Measurements from ENCODE around the gene SPINDOC.
"Not testable (repeated sequence)": the region's sequence is repeated elsewhere in the genome, so short reads cannot be mapped to it uniquely, and the experiment has no call there.

SPINDOC gene

GRCh38 chr11:63791495-63792167 lies 21.6 kb upstream of the SPINDOC start:
- no peak for DNase-seq

- DNase-seq: no peak
Measured at GRCh38 chr11:63793161-63793560, 20.1 kb upstream of the SPINDOC start.

GRCh38 chr11:63795066-63795465 lies 18.2 kb upstream of the SPINDOC start:
- no peak for DNase-seq

GRCh38 chr11:63800921-63801320 lies 12.3 kb upstream of the SPINDOC start:
- DNase-seq: no peak

GRCh38 chr11:63802637-63803414 lies 10.4 kb upstream of the SPINDOC start:
- DNase-seq: no peak

- no peak for DNase-seq
Measured at GRCh38 chr11:63804259-63804658, 9.0 kb upstream of the SPINDOC start.

GRCh38 chr11:63805844-63806415 lies 7.3 kb upstream of the SPINDOC start:
- DNase-seq: no peak

GRCh38 chr11:63810383-63810782 lies 2.9 kb upstream of the SPINDOC start:
- DNase-seq: not testable (repeated sequence)

GRCh38 chr11:63811522-63811921 lies 1.7 kb upstream of the SPINDOC start:
- no peak for DNase-seq

- DNase-seq: no peak
Measured at GRCh38 chr11:63813563-63814382, 517 bp downstream of the SPINDOC start.

GRCh38 chr11:63814383-63814736 lies 1.1 kb downstream of the SPINDOC start:
- DNase-seq: no peak

GRCh38 chr11:63816166-63816565 lies 2.9 kb downstream of the SPINDOC start:
- no peak for DNase-seq

GRCh38 chr11:63816732-63817131 lies 3.5 kb downstream of the SPINDOC start:
- DNase-seq: no peak

GRCh38 chr11:63817758-63818498 lies 4.7 kb downstream of the SPINDOC start:
- no peak for DNase-seq

- DNase-seq: no peak
Measured at GRCh38 chr11:63818609-63819008, 5.4 kb downstream of the SPINDOC start.

- no peak for DNase-seq
Measured at GRCh38 chr11:63821411-63821810, 8.2 kb downstream of the SPINDOC start.

GRCh38 chr11:63826471-63827190 lies 13.4 kb downstream of the SPINDOC start:
- no peak for DNase-seq

- no peak for DNase-seq
Measured at GRCh38 chr11:63829823-63830489, 16.7 kb downstream of the SPINDOC start.

- no peak for DNase-seq
Measured at GRCh38 chr11:63831326-63831725, 18.1 kb downstream of the SPINDOC start.

GRCh38 chr11:63832336-63832735 lies 19.1 kb downstream of the SPINDOC start:
- no peak for DNase-seq

- DNase-seq: no peak
Measured at GRCh38 chr11:63833048-63833447, 19.8 kb downstream of the SPINDOC start.
